AG04449 (cell line): ENCODE measurements around the gene DUS1L.
A peak's percentile ranks its signal among the peaks of the same experiment; 100 is the strongest.

Experiments
- CTCF ChIA-PET: fragments of 350-600 bp; formaldehyde crosslinking; extraction: SDS; loops from one replicate; lab custom pipeline; 2021; ENCODE audit warnings: antibody characterized with exemption; lab: Yijun Ruan, JAX
- POLR2A ChIA-PET: fragments of 400-600, 350-600 bp; formaldehyde crosslinking; extraction: SDS; loops from one replicate; lab custom pipeline; 2020; ENCODE audit warnings: antibody characterized with exemption, inconsistent platforms; lab: Yijun Ruan, JAX
- DNase-seq: peaks from one replicate; pipeline ENCODE4 v3.0.0-alpha.2; 2010; ENCODE audit warnings: low read depth, low spot score
- H3K4me3 ChIP-seq: 2 replicates; pipeline ENCODE4 v1.5.1; 2011; ENCODE audit warnings: low read depth, mild to moderate bottlenecking, control low read depth, low read length
- CTCF ChIP-seq: IDR thresholded peaks from one replicate; pipeline ENCODE4 v1.5.1; 2011; ENCODE audit warnings: mild to moderate bottlenecking, moderate library complexity, low read length, control low read depth, inconsistent platforms; ENCODE audit not compliant: insufficient read depth; ENCODE audit errors: missing control alignments

DUS1L gene

GRCh38 chr17:82112181-82112913 is 46.7 kb upstream of the DUS1L start:
- no peak for DNase-seq
- TF ChIP-seq CTCF: no peak
- ChIA-PET CTCF (no interaction called here), POLR2A (no interaction called here)
- no peak overlapping the region for H3K4me3 ChIP-seq

- H3K4me3 ChIP-seq: no peak overlapping the region
- DNase-seq: no peak
- no peak for TF ChIP-seq CTCF
- ChIA-PET POLR2A (no interaction called here), CTCF (no interaction called here)
Measured at GRCh38 chr17:82110298-82110697, 44.7 kb upstream of the DUS1L start.

- no peak overlapping the region for H3K4me3 ChIP-seq
- no peak for DNase-seq
- ChIA-PET CTCF (no interaction called here), POLR2A (no interaction called here)
- TF ChIP-seq CTCF: no peak
Measured at GRCh38 chr17:82108961-82109475, 43.4 kb upstream of the DUS1L start.

GRCh38 chr17:82108496-82108945 is 42.9 kb upstream of the DUS1L start:
- ChIA-PET POLR2A (no interaction called here), CTCF (no interaction called here)
- no peak for TF ChIP-seq CTCF
- DNase-seq: no peak
- no peak overlapping the region for H3K4me3 ChIP-seq

- CTCF ChIA-PET: no interaction called here
- no peak for TF ChIP-seq CTCF
- no peak overlapping the region for H3K4me3 ChIP-seq
- DNase-seq: no peak
- POLR2A ChIA-PET: interaction anchor here (0.8 kb wide), 1 partner anchor 9 kb away, joined by 3 read pairs; no protein-coding TSS in a partner anchor
Measured at GRCh38 chr17:82108038-82108437, 42.4 kb upstream of the DUS1L start.

GRCh38 chr17:82107341-82107860 is 41.8 kb upstream of the DUS1L start:
- ChIA-PET CTCF (no interaction called here), POLR2A (interaction anchor here (0.8 kb wide), 1 partner anchor 9 kb away, joined by 3 read pairs; no protein-coding TSS in a partner anchor)
- TF ChIP-seq CTCF: peak; percentile 29
- no peak for DNase-seq
- no peak overlapping the region for H3K4me3 ChIP-seq
